Colonic mucosa (tissue), 4 donors: Measurements from ENCODE around the gene CASR. TPM values are rescaled to one million over a fixed set of nuclear protein-coding genes. Genes with fewer than 3 reads are reported as not detected.
A peak's percentile ranks its signal among the peaks of the same experiment; 100 is the strongest.

Experiments
- DNase-seq: peaks from one replicate; pipeline ENCODE4 v3.0.0-alpha.2; 2020
- H3K27ac ChIP-seq: fragments of 200-600 bp; one replicate; pipeline ENCODE4 v1.8.0; 2021
- H3K27me3 ChIP-seq: fragments of 200-600 bp; one replicate; pipeline ENCODE4 v1.8.0; 2021
- H3K36me3 ChIP-seq: fragments of 200-600 bp; one replicate; pipeline ENCODE4 v1.8.0; 2021
- H3K4me1 ChIP-seq: fragments of 200-600 bp; one replicate; pipeline ENCODE4 v1.8.0; 2021; ENCODE audit warnings: mild to moderate bottlenecking
- H3K4me3 ChIP-seq: fragments of 200-600 bp; one replicate; pipeline ENCODE4 v1.8.0; 2021
- H3K9ac ChIP-seq, 2 donors: one replicate each; pipeline ENCODE4 v1.7.0; 2013; ENCODE audit warnings: control low read depth in 2 of 2, low read depth in 2 of 2, low read length in 2 of 2
- H3K9me3 ChIP-seq: fragments of 200-600 bp; one replicate; pipeline ENCODE4 v1.8.0; 2021
- CTCF ChIP-seq: fragments of 200-600 bp; IDR thresholded peaks from one replicate; pipeline ENCODE4 v1.8.0; 2022; ENCODE audit warnings: antibody characterized with exemption, mild to moderate bottlenecking
- intact Hi-C: fragments of 100-400 bp; cut with DNase I; formaldehyde crosslinking; loops from one replicate; pipeline ENCODE4 v1.14.1; 2022
- total RNA-seq, 2 donors: library from RNA; stranded (reverse); fragmentation: NEBNext Ultra II Directional in 1 of 2; extraction: Animal tissue kit (Norgen Biotek cat#: 25700) in 1 of 2; gene quantifications; one replicate each; pipeline ENCODE4 v1.2.1, GENCODE V29; 2021
- donor health status: healthy.
- donor health status: DM: no; HTN: no; CAD: no.
- donor health status: DM: no; HTN: no; CAD: no.

The CASR gene
- total RNA-seq, 2 donors from 2014 or later, result 0.16 to 0.22 TPM

- intact Hi-C loops, result no loop called here
- Histone ChIP-seq H3K36me3 (no peaks in the 10 kb centered on the region), H3K4me3 (no peak overlapping the region), H3K4me1 (no peaks in the 10 kb centered on the region), H3K9ac (no peak overlapping the region), H3K27me3 (no peaks in the 10 kb centered on the region), H3K27ac (no peak overlapping the region), H3K9me3 (no peaks in the 10 kb centered on the region)
- no peak for DNase-seq
- no peak for TF ChIP-seq CTCF
Measured at GRCh38 chr3:122239112-122239511, 55.6 kb downstream of the CASR start.

GRCh38 chr3:122245513-122246174, 62.2 kb downstream of the CASR start:
- Histone ChIP-seq H3K9ac (no peak overlapping the region), H3K9me3 (no peaks in the 10 kb centered on the region), H3K36me3 (no peaks in the 10 kb centered on the region), H3K27ac (peak overlapping the region; percentile 34), H3K4me1 (no peaks in the 10 kb centered on the region), H3K27me3 (no peaks in the 10 kb centered on the region), H3K4me3 (no peak overlapping the region)
- intact Hi-C loops, result no loop called here
- DNase-seq, result no peak
- no peak for TF ChIP-seq CTCF

GRCh38 chr3:122246199-122246598, 62.7 kb downstream of the CASR start:
- no peaks in the 10 kb centered on the region for H3K27me3 ChIP-seq
- no peak overlapping the region for H3K9ac ChIP-seq
- intact Hi-C loops, result no loop called here
- DNase-seq, result no peak
- H3K4me3 ChIP-seq, result no peak overlapping the region
- H3K9me3 ChIP-seq, result no peaks in the 10 kb centered on the region
- H3K27ac ChIP-seq, result peak overlapping the region; percentile 34
- TF ChIP-seq CTCF, result no peak
- H3K4me1 ChIP-seq, result no peaks in the 10 kb centered on the region
- no peaks in the 10 kb centered on the region for H3K36me3 ChIP-seq

- Histone ChIP-seq H3K36me3 (no peaks in the 10 kb centered on the region), H3K4me1 (no peaks in the 10 kb centered on the region), H3K9me3 (no peaks in the 10 kb centered on the region), H3K27ac (no peak overlapping the region), H3K9ac (no peak overlapping the region), H3K4me3 (no peak overlapping the region), H3K27me3 (no peaks in the 10 kb centered on the region)
- TF ChIP-seq CTCF, result no peak
- intact Hi-C loops, result no loop called here
- no peak for DNase-seq
Measured at GRCh38 chr3:122247087-122247824, 63.8 kb downstream of the CASR start.

GRCh38 chr3:122247825-122248185, 64.3 kb downstream of the CASR start:
- intact Hi-C loops, result no loop called here
- no peak for TF ChIP-seq CTCF
- no peak for DNase-seq

More at GRCh38 chr3:122247825-122248185, 64.3 kb downstream of the CASR start:
- Histone ChIP-seq H3K27ac (no peak overlapping the region), H3K36me3 (no peaks in the 10 kb centered on the region), H3K4me1 (no peaks in the 10 kb centered on the region), H3K9ac (no peak overlapping the region), H3K27me3 (no peaks in the 10 kb centered on the region), H3K4me3 (no peak overlapping the region), H3K9me3 (no peaks in the 10 kb centered on the region)
